BE2C (cell line): ENCODE measurements around the gene LCMT1.
A peak's percentile ranks its signal among the peaks of the same experiment; 100 is the strongest.

ENCODE experiments used
- DNase-seq: peaks from one replicate; pipeline ENCODE4 v3.0.0-alpha.2; 2020
- H3K27me3 ChIP-seq: fragments of 250-450 bp; sonication (Bioruptor Pico); 2 replicates; pipeline ENCODE4 v1.5.1; 2020; ENCODE audit warnings: mild to moderate bottlenecking
- H3K36me3 ChIP-seq: fragments of 250-450 bp; sonication (Bioruptor Pico); 2 replicates; pipeline ENCODE4 v1.5.1; 2020; ENCODE audit warnings: mild to moderate bottlenecking
- H3K4me1 ChIP-seq: fragments of 250-450 bp; sonication (Bioruptor Pico); 2 replicates; pipeline ENCODE4 v1.5.1; 2020
- H3K4me3 ChIP-seq: 2 replicates; pipeline ENCODE4 v1.5.1; 2011; ENCODE audit warnings: low read depth, low read length
- H3K9me3 ChIP-seq: fragments of 250-450 bp; sonication (Bioruptor Pico); 2 replicates; pipeline ENCODE4 v1.5.1; 2020
- TF ChIP-seq, protein P1 (sequence below): IDR thresholded peaks from 2 replicates; pipeline ENCODE4 v1.5.1; 2012; ENCODE audit warnings: mild to moderate bottlenecking, low read depth, low read length

Gene LCMT1

GRCh38 chr16:25148568-25149215 lies 37.1 kb downstream of the LCMT1 start:
- Histone ChIP-seq H3K27me3 (no peaks in the 10 kb centered on the region), H3K4me1 (no peaks in the 10 kb centered on the region), H3K36me3 (no peaks in the 10 kb centered on the region), H3K4me3 (no peak overlapping the region), H3K9me3 (no peaks in the 10 kb centered on the region)
- peak; percentile 26 for DNase-seq
- TF ChIP-seq, protein P1, sequence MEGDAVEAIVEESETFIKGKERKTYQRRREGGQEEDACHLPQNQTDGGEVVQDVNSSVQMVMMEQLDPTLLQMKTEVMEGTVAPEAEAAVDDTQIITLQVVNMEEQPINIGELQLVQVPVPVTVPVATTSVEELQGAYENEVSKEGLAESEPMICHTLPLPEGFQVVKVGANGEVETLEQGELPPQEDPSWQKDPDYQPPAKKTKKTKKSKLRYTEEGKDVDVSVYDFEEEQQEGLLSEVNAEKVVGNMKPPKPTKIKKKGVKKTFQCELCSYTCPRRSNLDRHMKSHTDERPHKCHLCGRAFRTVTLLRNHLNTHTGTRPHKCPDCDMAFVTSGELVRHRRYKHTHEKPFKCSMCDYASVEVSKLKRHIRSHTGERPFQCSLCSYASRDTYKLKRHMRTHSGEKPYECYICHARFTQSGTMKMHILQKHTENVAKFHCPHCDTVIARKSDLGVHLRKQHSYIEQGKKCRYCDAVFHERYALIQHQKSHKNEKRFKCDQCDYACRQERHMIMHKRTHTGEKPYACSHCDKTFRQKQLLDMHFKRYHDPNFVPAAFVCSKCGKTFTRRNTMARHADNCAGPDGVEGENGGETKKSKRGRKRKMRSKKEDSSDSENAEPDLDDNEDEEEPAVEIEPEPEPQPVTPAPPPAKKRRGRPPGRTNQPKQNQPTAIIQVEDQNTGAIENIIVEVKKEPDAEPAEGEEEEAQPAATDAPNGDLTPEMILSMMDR = no peak

- H3K4me3 ChIP-seq = no peak overlapping the region
- DNase-seq = no peak
- no peaks in the 10 kb centered on the region for H3K4me1 ChIP-seq
- no peaks in the 10 kb centered on the region for H3K9me3 ChIP-seq
- no peaks in the 10 kb centered on the region for H3K27me3 ChIP-seq
- H3K36me3 ChIP-seq = no peaks in the 10 kb centered on the region
- TF ChIP-seq, protein P1 = no peak
Observed at GRCh38 chr16:25151996-25152395, 40.5 kb downstream of the LCMT1 start.

- Histone ChIP-seq H3K4me3 (no peak overlapping the region), H3K27me3 (no peaks in the 10 kb centered on the region)
Observed at GRCh38 chr16:25155553-25156460, 44.3 kb downstream of the LCMT1 start.

GRCh38 chr16:25157271-25157875 lies 45.8 kb downstream of the LCMT1 start:
- H3K36me3 ChIP-seq = peaks cover 5% of the 10 kb centered on the region; the same call in 1 of the 2 replicates

More at GRCh38 chr16:25155553-25156460, 44.3 kb downstream of the LCMT1 start:
- no peak for DNase-seq
- no peaks in the 10 kb centered on the region for H3K4me1 ChIP-seq
- TF ChIP-seq, protein P1 = no peak
- no peaks in the 10 kb centered on the region for H3K9me3 ChIP-seq
- no peaks in the 10 kb centered on the region for H3K36me3 ChIP-seq

DNA sequence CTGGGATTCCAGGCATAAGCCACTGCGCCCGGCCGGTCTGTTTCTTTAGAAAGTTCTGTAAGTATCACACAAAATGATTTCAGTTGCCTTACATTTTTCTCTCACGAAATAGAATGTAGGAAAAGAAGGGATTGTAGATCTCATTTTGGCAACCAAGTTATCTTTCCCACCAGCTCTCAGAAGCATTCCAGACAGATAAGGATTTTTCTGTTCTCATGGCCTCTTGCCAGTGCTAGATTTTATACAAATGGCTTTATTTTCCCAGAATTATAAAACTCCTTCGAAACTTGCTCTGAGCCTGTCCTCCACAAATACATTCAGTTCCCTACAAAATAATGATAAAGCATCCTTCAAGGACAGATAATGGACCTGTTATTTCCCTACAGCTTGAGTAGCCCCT lies 46.9 kb downstream of the LCMT1 start:
- TF ChIP-seq, protein P1 = no peak

More at GRCh38 chr16:25157271-25157875, 45.8 kb downstream of the LCMT1 start:
- no peaks in the 10 kb centered on the region for H3K27me3 ChIP-seq
- H3K9me3 ChIP-seq = no peaks in the 10 kb centered on the region
- H3K4me3 ChIP-seq = no peak overlapping the region
- DNase-seq = no peak
- no peaks in the 10 kb centered on the region for H3K4me1 ChIP-seq
- TF ChIP-seq, protein P1 = no peak

More for the DNA sequence above, 46.9 kb downstream of the LCMT1 start:
- peaks cover 5% of the 10 kb centered on the region; the same call in 1 of the 2 replicates for H3K36me3 ChIP-seq
- no peaks in the 10 kb centered on the region for H3K9me3 ChIP-seq
- H3K27me3 ChIP-seq = no peaks in the 10 kb centered on the region
- no peak for DNase-seq
- H3K4me3 ChIP-seq = no peak overlapping the region
- no peaks in the 10 kb centered on the region for H3K4me1 ChIP-seq
